ENCODE measurements around the gene SORCS2.

DNA sequence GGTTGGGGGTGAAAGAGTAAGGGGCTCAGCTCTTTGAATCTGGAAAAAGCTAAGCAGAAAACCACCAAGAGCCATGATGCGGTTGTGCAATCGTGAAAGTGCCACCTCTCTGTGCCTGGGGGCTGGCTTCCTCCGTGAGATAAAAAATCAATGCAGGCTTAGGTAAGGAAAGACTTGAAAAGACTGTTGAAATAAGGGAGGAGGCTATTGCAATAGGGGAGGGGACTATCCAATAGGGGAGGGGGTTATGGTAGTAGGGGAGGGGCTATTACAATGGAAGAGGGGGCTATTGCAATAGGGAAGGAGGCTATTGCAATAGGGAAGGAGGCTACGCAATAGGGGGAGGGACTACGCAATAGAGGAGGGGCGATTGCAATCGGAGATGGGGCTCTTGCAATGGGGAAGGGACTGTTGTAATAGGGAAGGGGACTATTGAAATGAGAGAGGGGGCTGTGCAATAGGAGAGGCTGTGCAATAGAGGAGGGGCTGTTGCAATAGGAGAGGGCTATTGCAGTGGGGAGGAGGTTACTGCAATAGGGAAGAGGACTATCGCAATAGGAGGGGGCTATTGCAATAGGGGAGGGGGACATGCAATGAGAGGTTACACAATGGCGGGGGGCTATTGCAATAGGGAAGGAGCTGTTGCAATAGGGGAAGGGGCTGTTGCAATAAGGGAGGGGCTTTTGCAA, 404.7 kb downstream of the SORCS2 start:
- TF ChIP-seq, protein P1, sequence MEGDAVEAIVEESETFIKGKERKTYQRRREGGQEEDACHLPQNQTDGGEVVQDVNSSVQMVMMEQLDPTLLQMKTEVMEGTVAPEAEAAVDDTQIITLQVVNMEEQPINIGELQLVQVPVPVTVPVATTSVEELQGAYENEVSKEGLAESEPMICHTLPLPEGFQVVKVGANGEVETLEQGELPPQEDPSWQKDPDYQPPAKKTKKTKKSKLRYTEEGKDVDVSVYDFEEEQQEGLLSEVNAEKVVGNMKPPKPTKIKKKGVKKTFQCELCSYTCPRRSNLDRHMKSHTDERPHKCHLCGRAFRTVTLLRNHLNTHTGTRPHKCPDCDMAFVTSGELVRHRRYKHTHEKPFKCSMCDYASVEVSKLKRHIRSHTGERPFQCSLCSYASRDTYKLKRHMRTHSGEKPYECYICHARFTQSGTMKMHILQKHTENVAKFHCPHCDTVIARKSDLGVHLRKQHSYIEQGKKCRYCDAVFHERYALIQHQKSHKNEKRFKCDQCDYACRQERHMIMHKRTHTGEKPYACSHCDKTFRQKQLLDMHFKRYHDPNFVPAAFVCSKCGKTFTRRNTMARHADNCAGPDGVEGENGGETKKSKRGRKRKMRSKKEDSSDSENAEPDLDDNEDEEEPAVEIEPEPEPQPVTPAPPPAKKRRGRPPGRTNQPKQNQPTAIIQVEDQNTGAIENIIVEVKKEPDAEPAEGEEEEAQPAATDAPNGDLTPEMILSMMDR (IDR thresholded peaks at IDR 0.05; ENCODE audit: poor library complexity, severe bottlenecking) = no peak
- no peak for TF ChIP-seq RAD21 (conservative IDR thresholded peaks at IDR 0.05)
- TF ChIP-seq POLR2AphosphoS5 (IDR thresholded peaks at IDR 0.05) = no peak
- TF ChIP-seq TAF1 (IDR thresholded peaks at IDR 0.05; ENCODE audit: low read depth) = no peak
- no peak for TF ChIP-seq EZH2 (IDR thresholded peaks at IDR 0.05; ENCODE audit: borderline replicate concordance, insufficient read depth, low read length, poor library complexity, severe bottlenecking)

Data from neural cell (in vitro differentiated cells).